AG08395 (cell line): ENCODE data around the gene ASNSD1.

Source experiments
- DNase-seq: peaks from one replicate; pipeline ENCODE4 v3.0.0; 2012; ENCODE audit warnings: mixed read lengths, low spot score

Gene ASNSD1

GRCh38 chr2:189661148-189661956, at the start of gene ASNSD1:
Gene ASNSD1, plus strand, starts transcription at chr2:189661459. Its CDS starts 4,674 bp downstream, at chr2:189666133.
- peak; percentile 100 for DNase-seq

GRCh38 chr2:189613077-189613636, 48.1 kb upstream of the ASNSD1 start:
- peak; percentile 9 for DNase-seq

GRCh38 chr2:189613650-189614420, 47.4 kb upstream of the ASNSD1 start:
- peak; percentile 11 for DNase-seq

GRCh38 chr2:189614585-189614984, 46.7 kb upstream of the ASNSD1 start:
- no peak for DNase-seq

- no peak for DNase-seq
Observed at GRCh38 chr2:189618197-189618596, 43.1 kb upstream of the ASNSD1 start.

GRCh38 chr2:189621781-189622180, 39.5 kb upstream of the ASNSD1 start:
- DNase-seq, result no peak

- DNase-seq, result no peak
Observed at GRCh38 chr2:189623049-189623448, 38.2 kb upstream of the ASNSD1 start.

GRCh38 chr2:189624648-189625355, 36.5 kb upstream of the ASNSD1 start:
- no peak for DNase-seq

- no peak for DNase-seq
Observed at GRCh38 chr2:189625636-189626035, 35.6 kb upstream of the ASNSD1 start.

GRCh38 chr2:189627789-189628188, 33.5 kb upstream of the ASNSD1 start:
- DNase-seq, result no peak

- DNase-seq, result no peak
Observed at GRCh38 chr2:189628817-189629530, 32.3 kb upstream of the ASNSD1 start.

GRCh38 chr2:189629531-189630453, 31.5 kb upstream of the ASNSD1 start:
- DNase-seq, result peak; percentile 17

GRCh38 chr2:189631849-189632248, 29.4 kb upstream of the ASNSD1 start:
- no peak for DNase-seq

GRCh38 chr2:189633392-189633811, 27.9 kb upstream of the ASNSD1 start:
- DNase-seq, result no peak

- DNase-seq, result no peak
Observed at GRCh38 chr2:189635353-189635752, 25.9 kb upstream of the ASNSD1 start.

- DNase-seq, result no peak
Observed at GRCh38 chr2:189638301-189639006, 22.8 kb upstream of the ASNSD1 start.

GRCh38 chr2:189639007-189639609, 22.2 kb upstream of the ASNSD1 start:
- DNase-seq, result no peak

- DNase-seq, result no peak
Observed at GRCh38 chr2:189641002-189641401, 20.3 kb upstream of the ASNSD1 start.

GRCh38 chr2:189641590-189641989, 19.7 kb upstream of the ASNSD1 start:
- no peak for DNase-seq
